HG03460 (cell line): ENCODE measurements around the gene SLCO1A2.
"Not testable (repeated sequence)": the region's sequence is repeated elsewhere in the genome, so short reads cannot be mapped to it uniquely, and the experiment has no call there.

Experiments used
- ATAC-seq: cut with Tn5 transposase; IDR thresholded peaks from one replicate; pipeline ENCODE4 v1.9.1; 2021; ENCODE audit not compliant: unreplicated experiment

SLCO1A2 gene, protein sequence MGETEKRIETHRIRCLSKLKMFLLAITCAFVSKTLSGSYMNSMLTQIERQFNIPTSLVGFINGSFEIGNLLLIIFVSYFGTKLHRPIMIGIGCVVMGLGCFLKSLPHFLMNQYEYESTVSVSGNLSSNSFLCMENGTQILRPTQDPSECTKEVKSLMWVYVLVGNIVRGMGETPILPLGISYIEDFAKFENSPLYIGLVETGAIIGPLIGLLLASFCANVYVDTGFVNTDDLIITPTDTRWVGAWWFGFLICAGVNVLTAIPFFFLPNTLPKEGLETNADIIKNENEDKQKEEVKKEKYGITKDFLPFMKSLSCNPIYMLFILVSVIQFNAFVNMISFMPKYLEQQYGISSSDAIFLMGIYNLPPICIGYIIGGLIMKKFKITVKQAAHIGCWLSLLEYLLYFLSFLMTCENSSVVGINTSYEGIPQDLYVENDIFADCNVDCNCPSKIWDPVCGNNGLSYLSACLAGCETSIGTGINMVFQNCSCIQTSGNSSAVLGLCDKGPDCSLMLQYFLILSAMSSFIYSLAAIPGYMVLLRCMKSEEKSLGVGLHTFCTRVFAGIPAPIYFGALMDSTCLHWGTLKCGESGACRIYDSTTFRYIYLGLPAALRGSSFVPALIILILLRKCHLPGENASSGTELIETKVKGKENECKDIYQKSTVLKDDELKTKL

DNA sequence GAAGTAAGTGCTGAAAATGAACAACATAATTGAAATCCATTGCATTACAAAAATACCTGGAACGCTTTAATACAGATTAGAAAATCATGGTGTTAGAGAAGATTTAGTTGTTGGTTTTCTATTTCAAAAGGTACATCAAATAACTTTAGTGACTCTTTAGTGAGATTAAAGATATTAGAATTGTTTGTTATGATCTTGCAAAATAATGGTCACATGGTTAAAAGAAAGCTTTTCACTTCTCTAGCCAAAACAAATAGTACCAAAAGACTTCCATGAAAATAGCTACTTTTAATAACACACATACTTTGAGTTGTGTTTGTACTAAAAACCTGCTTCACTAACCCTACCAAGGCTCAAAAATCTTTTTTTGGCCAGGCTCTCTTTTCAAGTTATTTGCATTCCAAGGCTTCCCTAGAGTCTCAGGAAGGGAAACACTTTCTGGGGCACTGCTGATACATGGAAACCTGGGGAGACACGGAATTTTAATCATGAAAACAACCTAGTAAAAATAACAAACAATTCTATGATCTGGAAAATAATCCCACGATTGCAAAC, at the start of gene SLCO1A2:
TSS of gene SLCO1A2 (minus strand) at position 147 of the 555 bp plus-strand sequence. CDS start 270 bp downstream, outside the sequence.
- ATAC-seq = no peak

DNA sequence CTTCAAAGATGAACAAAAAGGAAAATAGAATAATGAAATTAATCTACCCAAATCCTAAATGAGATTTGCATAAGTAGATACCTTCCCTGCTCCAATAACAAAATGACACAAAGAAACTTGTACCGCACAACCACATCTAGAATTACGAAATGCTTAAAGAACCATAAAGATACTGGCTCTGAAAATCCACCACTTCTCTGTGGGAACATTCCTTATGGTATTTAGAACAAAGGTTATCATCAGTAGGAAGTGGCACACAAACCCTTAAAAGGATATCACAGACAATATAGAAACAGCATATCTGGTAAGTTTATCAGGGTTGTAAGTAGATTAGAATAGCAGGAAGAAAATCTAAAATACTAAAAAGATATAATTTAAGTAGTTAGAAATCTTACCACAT, 49.5 kb upstream of the SLCO1A2 start:
- no peak for ATAC-seq

DNA sequence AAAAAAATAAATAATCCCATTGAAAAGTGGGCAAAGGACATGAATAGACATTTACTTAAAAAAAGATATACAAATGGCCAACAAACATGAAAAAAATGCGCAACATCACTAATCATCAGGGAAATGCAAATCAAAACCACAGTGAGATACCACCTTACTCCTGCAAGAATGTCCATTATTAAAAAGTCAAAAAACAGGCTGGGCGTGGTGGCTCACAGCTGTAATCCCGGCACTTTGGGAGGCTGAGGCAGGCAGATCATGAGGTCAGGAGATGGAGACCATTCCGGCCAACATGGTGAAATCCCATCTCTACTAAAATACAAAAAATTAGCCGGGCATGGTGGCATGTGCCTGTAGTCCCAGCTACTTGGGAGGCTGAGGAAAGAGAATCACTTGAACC, 46.6 kb upstream of the SLCO1A2 start:
- ATAC-seq = not testable (repeated sequence)

DNA sequence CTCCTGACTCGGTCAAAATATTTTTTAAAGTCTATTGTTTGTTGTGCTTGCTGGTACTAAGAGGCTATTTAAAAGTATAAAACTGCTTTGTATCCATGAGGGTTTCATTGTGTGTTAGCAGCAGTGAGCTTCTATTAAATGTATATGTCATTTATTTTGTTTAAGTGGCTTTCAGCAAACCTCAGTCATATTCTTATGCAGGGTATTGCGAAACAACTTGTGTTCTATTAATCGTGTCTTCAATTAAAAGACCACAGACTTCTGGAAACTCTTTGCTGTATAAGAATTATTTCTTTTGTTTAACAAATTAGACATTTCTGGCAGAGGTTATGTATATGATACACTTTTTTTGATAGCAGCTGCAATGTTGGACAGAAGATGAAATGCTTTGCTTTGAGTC, 44.5 kb upstream of the SLCO1A2 start:
- no peak for ATAC-seq

DNA sequence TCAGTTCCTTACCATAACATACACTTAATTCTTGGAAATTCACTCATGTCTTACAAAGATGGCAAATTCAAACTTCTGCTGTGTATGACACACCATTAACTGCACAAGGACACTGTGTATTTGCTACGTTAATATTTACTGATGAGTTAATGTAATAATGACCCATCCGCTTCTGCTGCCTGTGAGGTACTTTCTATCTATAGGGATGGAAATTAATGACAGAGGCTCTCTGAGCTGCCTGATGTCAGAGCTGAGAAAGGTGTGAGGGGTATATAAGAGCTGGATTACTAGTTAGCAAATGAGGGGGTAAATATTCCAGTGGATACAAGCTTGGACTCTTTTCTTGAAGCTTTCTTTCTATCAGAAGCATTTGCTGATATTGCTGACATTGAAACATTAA, 37.9 kb upstream of the SLCO1A2 start, which contains the start of gene IAPP:
TSS of gene IAPP (plus strand) at position 301 of the 400 bp plus-strand sequence. CDS start 450 bp downstream, outside the sequence.
- ATAC-seq = no peak

DNA sequence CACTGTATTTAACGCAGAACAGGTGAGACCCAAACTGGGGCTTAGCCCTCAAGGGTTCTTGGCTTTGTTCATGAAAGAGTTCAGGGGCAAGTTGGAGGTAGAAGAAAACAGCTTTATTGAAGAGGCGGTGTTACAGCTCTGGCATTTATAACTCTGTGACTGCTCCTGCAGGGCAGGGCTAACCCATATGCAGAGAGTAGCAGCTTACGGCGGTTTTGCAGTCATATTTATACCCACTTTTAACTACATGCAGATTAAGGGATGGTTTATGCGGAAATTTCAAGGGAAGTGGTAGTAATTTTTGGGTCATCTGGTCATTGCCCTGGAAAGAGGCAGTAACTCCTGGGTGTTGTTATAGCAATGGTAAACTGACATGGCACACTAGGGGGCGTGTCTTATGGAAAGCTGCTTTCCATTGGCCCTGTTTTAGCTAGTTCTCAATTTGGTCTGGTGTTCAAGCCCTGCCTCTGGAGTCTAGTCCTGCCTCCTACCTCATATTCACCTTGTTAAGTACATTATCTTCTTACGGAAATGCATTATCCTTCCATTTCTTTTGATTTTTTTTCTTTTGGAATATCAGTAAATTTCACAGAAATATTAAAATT, 36.2 kb upstream of the SLCO1A2 start:
- ATAC-seq = no peak

DNA sequence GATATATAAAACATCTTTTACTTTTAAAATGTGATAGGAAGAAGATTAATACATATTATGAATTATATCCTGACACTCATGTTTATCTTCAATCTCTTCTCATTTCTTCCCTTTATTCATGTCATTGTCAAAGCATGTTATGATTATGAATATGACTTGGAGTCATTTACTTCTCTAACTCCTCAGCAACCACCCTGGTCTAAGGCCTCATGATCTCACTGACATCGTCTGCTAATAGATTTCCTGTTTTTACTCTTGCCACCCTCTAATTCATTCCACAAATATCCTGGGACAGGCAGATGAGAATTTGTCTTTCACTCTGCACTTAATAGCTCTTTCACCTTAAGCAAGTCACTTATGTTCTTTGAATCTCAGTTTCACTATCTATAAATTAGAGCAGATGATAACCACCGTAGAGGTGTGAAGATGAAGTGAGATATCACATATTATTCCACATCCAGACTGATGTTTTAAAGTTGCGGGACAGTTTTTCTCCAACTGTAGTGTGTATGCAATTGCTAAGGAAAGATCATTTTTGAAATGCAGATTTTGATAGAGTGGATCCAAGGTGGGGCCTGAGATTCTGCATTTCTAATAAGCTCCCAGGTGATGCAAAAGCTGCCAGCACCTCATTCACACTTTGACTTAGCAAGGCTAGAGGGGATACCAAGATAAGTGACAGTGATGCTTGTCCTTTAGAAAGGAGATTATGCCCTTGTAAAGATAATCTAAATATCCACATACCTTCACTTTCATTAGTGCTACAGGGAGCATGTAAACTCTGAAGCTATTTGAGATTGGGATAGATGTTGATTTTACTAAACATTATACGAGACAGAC, 34.6 kb upstream of the SLCO1A2 start:
- ATAC-seq = no peak

DNA sequence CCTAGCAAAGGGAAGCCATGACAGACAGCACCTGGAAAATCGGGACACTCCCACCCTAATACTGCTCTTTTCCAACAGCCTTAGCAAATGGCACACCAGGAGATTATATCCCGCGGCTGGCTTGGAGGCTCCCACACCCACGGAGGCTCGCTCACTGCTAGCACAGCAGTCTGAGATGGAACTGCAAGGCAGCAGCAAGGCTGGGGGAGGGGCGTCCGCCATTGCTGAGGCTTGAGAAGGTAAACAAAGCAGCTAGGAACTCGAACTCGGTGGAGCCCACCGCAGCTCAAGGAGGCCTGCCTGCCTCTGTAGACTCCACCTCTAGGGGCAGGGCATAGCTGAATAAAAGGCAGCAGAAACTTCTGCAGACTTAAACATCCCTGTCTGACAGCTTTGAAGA, 25.9 kb upstream of the SLCO1A2 start:
- not testable (repeated sequence) for ATAC-seq

DNA sequence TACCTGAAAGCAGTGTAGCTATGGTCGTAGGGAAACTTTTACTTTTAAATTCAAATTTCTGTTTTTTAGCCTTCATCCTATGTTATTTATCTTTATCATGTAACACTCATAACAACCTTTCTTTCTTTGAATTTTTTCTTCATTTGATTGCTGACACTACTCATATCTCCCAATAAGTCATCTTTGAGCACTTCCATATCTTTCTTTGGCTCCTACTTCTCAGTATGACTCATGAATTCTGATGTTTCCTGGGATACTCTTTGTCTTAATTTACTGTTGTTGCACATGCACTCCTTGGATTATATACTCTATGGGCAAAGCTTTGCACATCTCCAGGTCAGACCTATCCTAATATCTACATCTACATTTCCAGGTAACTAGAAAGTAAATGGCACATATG, 19.9 kb upstream of the SLCO1A2 start:
- no peak for ATAC-seq

DNA sequence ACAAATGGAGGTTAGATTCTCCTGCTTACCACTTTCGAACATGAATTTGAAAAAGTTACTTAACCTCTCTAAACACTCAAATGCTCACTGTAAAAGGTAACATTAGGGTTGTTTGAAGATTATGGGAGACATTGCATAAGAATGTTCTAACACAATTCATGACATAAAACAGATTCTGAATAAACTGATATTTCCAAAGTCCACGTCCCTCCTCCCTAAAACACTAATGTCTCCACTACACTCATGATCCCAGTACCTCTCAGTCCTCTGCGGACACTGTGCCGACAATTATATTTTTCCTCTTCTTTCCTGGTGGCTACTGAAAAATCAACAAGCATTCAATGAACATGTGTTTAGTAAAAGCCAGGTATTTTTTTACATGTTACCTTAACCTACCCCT, 19.2 kb upstream of the SLCO1A2 start:
- ATAC-seq = no peak

DNA sequence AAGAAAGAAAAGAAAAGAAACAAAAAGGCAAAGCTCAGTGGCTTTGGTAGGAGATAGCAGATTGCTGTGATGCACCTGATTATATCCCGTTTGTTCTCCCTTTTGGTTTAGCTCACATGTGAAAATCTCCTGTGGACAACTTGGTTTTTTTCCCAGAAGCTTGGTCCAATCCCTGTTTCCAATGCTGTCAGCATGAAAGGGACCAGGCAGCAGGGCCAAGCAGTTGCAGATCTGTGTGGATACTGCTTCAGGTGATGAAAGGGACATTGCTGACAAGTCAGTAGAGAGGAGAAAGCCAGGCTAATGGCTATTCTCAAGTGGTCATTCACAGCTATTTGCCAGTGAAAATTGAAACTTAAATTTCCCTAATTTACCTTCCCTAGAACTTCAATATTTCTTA, 18.8 kb upstream of the SLCO1A2 start:
- ATAC-seq = no peak

DNA sequence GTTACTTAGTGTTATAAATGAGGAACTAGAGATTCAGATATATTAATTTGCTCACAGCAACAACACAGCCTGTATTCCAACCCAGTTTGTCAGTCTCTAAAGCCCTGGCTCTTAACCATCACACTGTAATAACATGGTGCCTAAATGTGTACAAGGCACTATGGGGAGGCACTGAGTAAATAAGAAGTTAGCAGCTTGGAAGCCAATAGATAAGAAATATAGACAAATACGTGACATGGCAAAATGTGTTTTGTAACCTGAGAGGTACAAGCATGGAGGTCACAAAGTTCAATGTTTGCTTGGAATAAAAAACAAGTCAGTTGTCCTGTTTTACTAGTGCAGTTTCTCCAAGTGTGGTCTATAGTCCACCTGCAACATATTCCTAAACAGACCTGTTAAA, 16.3 kb upstream of the SLCO1A2 start:
- ATAC-seq = no peak

DNA sequence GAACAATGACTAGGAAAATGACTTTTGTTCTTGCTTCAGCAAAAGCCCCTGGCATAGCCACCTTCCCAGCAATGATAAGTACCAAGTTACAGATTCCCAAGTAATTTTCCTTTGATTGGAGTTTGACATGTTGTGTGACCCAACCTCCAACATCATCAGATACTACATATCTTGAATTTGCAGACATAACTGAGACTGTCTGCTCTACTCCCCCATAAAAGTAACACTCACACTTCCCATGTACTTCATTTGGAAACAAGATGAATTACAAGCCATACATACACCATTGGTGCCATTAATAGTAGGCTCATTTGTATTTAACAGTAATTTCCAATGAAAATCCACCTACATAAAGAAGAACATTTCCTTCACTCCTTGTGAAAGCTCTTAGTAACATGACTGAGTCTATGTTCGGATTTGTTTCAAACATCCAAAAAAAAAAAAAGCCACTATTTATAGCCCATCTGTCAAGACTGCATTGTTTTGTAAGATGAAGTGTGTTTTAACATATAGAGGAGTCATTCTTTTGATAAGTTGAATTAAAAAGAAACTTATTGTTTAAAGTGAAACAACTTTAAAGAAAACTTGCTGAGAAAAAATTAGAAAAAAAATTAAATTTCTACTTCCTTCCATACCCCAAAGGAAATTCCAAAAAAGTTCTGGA, 12.0 kb upstream of the SLCO1A2 start:
- ATAC-seq = no peak

DNA sequence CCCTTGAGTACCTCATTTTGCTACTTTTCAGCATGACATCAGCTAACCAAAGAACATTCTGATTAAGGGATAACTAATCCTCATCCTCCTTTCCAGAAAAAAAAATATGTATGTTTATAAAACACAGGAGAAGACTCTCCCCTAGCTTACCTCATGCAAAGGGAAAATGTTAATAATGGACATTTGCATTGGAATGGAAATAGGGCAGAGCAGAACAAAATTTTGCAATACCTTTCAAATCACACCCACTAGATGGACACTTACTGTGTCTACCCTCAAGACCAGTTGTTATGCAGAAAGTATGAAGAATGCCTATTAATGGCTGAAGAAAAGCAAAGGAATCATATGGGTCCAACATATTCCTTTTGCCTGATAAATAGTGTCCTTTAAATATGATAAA, 8.9 kb upstream of the SLCO1A2 start:
- ATAC-seq = no peak

DNA sequence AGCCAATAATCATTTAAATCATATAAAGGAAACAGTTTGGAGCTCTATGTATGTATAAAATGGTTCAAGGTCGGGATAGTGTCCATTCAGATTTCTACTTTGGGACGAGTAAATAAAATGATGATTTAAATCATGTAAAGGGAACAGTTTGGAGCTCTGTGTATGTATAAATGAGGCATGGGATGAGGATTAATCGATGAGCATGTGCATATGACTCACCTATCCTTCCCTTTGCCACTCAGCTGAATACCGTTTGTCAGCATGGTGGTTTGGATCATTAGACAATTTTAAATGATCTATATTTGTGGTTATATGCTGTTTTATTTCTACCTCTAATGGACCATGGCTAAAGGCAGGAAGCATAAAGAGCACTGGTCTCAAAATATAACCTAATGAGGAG, 7.1 kb upstream of the SLCO1A2 start:
- ATAC-seq = no peak

DNA sequence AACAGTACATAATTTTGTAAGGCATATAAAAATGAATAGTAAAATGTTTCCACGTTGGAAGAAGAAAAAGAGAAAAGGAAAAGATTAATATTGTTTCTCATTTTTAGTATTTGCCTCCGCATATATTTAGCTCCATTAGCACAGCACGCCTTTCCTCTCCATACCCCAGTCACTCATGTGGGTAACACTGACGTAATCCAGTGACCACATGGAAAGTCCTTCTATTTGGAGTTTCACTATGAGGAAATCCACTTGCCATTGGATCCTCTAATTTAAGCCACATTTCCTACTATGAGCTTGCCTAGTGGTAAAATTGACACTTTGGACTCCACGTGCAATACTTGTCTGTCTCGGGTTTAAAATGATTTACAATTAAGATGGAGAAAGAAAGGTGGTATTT, 5.7 kb upstream of the SLCO1A2 start:
- no peak for ATAC-seq

DNA sequence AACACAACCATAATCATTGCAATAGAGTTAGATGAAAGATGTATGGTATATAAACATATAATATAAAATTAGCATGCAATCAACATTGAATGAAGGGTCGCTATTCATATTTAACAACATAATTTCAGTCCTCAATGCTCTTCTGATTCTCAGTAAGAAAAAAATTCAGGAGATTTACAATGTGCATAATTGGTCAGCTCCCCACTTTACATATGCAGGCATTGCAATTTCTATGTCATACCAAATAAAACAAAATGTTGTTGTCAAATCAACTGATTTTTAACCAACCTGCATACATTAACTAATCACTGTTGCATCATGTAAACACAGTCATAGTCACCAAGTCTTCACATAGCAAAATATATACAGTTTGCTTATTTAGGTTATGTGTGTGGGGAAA, 5.2 kb upstream of the SLCO1A2 start:
- no peak for ATAC-seq

DNA sequence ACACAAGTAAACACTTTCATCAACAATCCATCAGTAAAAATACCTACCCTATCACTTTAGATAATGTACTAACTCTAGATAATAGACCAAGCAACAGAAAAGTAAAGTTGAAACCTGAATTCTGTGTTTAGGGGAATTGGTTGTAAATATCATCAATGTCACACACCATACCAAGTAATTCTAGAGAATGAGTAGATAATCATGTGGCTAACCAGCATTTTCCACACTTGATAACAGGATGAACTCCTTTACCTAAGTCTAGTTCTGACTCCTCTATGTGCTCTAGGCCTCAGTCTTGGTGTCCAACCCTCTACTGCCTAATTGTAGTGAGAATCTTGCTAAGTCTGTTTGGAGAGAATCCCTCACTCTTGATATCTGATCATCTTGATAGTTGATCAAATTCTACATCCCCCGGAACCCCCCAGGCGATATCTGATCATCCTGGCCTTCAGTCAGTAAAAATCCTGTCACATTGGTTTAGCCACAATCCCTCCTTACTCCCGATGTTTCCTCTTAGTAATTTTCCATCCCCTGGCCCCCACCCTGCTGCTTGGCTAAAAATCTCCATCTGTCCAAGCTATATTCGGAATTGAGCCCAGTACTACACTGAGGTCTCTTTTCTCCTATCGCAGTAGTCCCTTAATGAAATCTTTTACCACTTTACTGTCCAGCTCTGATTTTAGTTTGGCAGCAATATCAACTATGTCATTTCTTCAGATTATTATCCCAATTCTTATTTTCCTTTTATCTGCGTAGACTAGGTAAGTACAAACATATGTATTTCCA, 3.4 kb upstream of the SLCO1A2 start:
- ATAC-seq = no peak

DNA sequence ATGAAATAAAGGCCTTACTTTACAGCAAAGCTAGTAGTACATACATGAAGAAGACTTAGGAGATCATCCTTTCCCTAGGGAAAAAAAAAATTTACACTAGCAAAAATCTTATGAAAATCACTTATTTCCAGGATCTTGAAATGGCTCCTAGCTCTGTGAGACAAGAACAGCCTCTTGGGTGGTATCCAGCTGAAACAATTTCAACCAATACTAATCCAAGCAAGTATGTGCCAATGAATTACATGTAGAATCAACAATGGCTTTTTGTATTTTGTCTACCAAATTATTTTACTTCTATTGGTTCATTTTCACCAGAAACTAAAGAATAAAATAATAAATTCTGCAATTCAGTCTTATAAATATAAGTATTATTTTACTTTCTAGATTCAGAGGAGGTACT, 2.7 kb upstream of the SLCO1A2 start:
- ATAC-seq = no peak

DNA sequence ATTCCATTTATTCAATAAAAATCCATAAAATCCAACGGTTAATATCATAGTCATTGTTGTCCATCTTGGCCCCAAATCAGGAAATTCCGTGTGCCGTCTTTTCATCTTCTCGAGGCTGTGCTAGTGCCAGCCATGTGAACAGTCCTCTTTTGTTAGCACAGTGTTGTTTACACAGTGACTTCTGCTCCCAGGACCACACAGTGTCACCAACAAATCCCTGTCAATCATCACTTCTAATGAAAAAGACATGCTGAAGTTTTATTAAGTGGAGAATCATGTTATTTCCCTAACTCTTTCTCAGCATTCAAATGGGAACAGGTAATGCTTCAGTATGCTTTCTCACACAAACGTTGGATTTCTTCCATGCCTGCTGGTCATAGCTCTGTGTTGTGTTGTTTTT, 1.9 kb upstream of the SLCO1A2 start:
- ATAC-seq = no peak
